Measurements from ENCODE around the gene SLC26A2.

SLC26A2 gene

GRCh38 chr5:149960272-149961185 is at the start of gene SLC26A2:
TSS of gene SLC26A2 (plus strand) at chr5:149960758. CDS start at chr5:149977653, 16,895 bp downstream.
- DNase-seq (ENCODE audit: low spot score), result peak; percentile 99

GRCh38 chr5:149911031-149911430 is 49.5 kb upstream of the SLC26A2 start:
- no peak for DNase-seq (ENCODE audit: low spot score)

GRCh38 chr5:149912226-149912871 is 48.2 kb upstream of the SLC26A2 start:
- DNase-seq (ENCODE audit: low spot score), result no peak

DNA sequence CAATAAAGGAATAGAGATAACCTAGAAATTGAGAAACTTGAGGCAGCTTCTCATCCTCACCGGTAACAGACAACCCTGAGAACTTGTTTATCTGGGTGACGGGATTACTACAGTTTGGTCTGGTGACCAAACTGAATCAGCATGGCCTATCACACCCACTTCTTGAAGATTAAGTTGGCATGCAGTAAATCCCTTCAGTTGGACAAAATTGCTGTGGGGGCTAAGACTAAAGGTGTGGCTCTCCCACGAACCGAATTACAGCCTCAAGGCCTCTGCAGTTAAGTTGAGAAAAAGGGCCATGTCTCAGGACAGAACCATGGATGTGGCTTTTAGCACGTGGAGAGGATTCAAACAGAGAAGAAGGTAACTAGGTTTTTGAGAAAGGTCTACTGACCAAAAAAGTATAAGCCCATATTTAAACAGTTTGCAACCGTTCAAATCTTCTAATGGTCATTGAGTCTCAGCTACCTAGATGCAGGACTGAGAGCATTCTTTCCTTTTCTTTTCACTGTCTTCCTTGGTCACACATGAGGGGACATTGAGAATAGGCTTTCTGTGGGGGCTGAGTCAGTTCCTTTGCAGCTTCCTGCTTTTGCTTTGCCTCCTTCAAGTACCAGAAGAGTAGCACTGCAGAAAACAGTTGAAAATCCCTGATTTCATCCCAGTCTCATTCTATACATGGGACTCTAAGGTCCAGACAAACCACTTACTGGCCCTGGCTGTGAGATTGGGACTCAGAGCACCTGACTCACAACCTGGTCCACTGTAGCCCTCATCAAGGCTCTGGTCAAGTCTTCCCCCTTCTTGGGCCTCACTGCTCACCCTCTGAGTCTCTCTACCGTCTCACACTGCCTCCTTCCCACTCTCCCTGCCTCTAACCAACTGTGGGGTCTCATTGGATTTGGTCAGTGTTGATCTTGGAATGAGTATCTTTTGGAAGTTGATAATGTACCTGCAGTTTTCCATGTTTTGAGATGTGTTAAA is 46.8 kb upstream of the SLC26A2 start:
- DNase-seq (ENCODE audit: low spot score), result no peak

GRCh38 chr5:149915392-149916260 is 44.9 kb upstream of the SLC26A2 start:
- DNase-seq (ENCODE audit: low spot score), result no peak

- no peak for DNase-seq (ENCODE audit: low spot score)
Observed at GRCh38 chr5:149916334-149917072, 44.1 kb upstream of the SLC26A2 start.

DNA sequence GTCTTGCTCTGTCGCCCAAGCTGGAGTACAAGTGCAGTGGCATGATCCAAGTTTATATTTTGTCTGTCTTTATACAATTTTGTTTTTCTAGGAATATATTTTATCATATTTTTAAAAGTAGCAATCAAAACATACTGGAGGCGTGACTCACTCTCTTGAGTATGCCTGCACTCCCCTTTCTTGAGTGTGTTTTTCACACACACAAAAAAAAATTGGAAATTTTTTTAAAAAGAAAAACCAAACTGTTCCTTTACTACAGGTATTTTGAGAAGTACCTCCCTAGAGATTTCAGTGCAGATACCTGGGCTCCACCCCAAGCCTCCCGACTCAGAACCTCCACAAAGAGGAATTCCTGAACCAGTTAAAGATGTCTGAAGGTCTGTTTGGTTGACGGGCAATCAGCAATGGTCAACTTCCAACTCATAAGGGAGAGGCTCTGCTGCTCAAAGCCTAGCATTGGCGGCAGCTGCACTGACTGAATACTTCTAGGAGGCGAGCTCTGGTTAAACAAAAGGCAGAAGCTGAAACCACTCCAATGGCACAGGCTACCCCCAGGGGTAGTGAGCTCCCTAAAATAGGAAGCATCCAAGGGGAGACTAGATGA is 43.4 kb upstream of the SLC26A2 start:
- no peak for DNase-seq (ENCODE audit: low spot score)

- DNase-seq (ENCODE audit: low spot score), result no peak
Observed at GRCh38 chr5:149921597-149921996, 39.0 kb upstream of the SLC26A2 start.

GRCh38 chr5:149922950-149923349 is 37.6 kb upstream of the SLC26A2 start:
- no peak for DNase-seq (ENCODE audit: low spot score)

DNA sequence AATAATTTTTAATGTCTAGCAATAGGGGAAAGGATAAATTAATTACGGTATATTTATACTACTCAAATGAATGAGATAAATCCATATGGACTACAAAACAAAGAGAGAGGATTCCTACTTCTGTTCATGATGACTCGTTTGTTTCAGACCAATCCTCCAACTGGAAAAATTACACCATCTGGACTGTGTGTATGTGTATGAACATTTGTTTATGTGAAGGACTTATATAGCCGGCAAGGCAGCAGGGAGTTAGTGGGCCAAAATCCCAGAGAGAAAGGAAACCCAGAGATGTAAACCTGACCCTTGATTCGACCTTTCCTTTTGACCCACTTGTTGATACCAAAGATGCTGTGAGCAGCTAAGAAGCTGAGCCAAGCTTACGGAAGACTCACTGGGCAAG is 36.1 kb upstream of the SLC26A2 start:
- DNase-seq (ENCODE audit: low spot score), result no peak

DNA sequence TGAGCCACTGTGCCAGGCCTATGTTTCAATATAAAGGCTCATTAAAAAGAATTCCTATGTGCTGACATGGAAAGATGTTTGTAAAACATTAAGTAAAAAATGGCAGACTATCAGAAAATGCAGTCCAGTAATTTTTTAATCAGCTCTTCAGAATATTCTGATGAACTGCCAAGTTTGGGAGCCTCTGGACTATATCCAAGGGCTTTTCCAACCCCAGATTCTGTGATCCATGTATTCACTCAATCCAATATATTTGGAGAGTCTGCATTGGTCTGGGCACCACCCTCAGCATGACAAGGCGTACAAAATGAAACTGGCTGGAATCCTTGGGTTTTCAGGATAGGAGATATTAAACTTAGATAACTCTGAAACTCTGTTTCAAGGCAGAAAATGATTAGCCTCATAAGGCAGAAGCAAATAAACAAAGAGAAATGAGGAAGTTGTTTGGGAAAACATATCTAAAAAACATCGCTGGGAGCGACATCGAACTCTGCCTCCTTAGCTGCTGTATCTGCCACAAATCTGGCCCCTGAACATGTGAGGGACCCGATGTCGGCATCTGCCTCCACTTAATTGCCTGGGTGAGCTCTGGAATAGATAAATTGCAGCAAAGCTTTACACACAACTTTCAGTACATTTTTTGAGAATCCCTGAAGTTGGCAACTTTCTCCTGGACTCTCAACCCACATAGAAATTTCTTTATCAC is 30.4 kb upstream of the SLC26A2 start:
- DNase-seq (ENCODE audit: low spot score), result no peak

DNA sequence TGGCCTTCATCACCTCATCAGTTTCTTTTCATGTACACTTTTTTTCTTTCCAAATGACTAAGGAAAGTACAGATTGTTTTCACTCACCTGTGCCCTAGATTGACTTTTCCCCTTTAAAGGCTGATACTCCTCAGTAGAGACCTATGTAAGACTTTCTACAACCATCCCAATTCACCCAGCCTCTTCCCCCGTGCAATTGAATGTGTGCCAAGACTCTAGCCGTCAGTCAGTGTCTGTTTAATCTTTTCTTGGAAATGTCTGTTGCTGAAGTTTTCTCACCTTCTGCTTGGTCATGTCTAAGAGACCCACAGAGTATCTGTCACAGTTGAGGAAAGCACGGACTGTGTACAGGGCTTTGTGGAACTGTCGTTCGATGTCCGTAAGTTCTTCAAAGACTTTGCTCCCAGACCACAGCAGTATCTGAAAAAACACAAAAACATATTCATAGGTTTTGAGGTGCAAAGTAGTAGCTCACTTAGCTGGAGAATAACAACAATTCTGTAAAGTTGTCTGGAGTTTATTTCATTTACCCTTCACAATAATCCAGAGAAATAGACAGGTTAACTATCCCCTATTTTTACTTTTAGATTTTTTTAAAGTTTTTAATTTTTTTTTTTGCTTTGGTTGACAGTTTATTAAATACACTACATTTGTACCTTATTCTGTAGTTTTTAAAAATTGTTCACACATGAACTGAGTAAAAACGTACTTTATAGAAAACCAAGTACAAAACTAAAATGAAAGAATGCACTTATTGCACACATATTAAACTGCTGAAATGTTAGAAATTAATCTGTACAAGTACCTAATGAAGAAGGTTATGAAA is 29.6 kb upstream of the SLC26A2 start:
- no peak for DNase-seq (ENCODE audit: low spot score)

GRCh38 chr5:149931992-149932436 is 28.5 kb upstream of the SLC26A2 start:
- DNase-seq (ENCODE audit: low spot score), result no peak

DNA sequence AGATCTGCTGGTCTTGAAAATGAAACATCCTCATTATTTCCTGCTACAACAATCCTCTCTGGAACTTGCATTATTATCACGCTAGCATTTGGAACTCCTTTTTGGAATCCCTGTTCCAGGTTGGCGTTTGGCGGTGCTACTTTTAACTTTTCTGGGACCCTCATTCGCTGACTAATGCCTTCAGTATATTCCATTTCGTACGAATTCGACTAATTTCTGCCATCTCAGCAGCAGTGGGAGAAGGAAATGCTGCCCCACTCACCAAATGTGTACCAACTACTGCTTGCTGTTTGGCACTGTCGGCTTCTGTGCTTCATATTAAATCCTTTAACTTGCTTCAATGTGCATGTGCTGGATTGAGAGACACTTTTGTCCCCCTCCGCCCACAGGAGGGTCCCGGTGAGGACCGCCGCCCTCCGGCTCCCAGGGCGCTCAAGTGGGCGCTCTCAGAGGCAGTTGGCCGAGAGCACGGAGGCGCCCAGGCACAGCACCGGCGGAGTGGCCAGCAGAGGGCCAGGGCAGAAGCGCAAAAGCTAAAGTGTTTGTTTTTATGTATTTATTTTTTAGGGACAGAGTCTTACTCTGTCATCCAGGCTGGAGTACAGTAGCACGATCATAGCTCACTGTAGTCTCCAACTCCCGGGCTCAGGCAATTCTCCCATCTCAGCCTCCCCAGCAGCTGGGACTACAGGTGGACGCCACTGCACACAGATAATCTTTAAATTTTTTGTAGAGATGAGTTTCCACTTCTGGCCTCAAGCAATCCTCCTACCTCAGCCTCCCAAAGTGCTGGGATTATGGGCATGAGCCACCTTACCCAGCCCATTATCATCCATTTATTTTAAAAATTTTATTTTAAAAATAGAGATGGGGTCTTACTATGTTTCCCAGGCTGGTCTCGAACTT is 27.9 kb upstream of the SLC26A2 start:
- no peak for DNase-seq (ENCODE audit: low spot score)

GRCh38 chr5:149935431-149935901 is 25.1 kb upstream of the SLC26A2 start:
- no peak for DNase-seq (ENCODE audit: low spot score)

GRCh38 chr5:149936044-149936699 is 24.4 kb upstream of the SLC26A2 start:
- DNase-seq (ENCODE audit: low spot score), result no peak

- DNase-seq (ENCODE audit: low spot score), result no peak
Observed at GRCh38 chr5:149936700-149937091, 23.9 kb upstream of the SLC26A2 start.
